Vagina (tissue), 2 donors: ENCODE results near the gene PRDM2. TPM values are rescaled to one million over a fixed set of nuclear protein-coding genes. Genes with fewer than 3 reads are reported as not detected.

ENCODE experiments used
- DNase-seq, 2 donors: peaks; one replicate each; pipeline ENCODE4 v3.0.0-alpha.2; 2017; ENCODE audit errors: extremely low spot score in 2 of 2
- H3K27ac ChIP-seq: fragments of 200-600 bp; sonication (generic); one replicate; pipeline ENCODE4 v1.5.1; 2019
- H3K27me3 ChIP-seq: fragments of 200-600 bp; sonication (generic); one replicate; pipeline ENCODE4 v1.5.1; 2019
- H3K36me3 ChIP-seq, 2 donors: fragments of 200-600 bp; sonication (generic); one replicate each; pipeline ENCODE4 v1.5.1; 2017 to 2019
- H3K4me1 ChIP-seq: fragments of 200-600 bp; sonication (generic); one replicate; pipeline ENCODE4 v1.5.1; 2019
- H3K4me3 ChIP-seq, 2 donors: fragments of 200-600 bp; sonication (generic); 1 replicate in 1 of 2; 2 replicates in 1 of 2; pipeline ENCODE4 v1.5.1; 2016 to 2019
- H3K9me3 ChIP-seq: fragments of 200-600 bp; sonication (generic); one replicate; pipeline ENCODE4 v1.5.1; 2019
- POLR2A ChIP-seq, 2 donors: fragments of 450-650 bp; IDR thresholded peaks; one replicate each; pipeline ENCODE4 v1.6.1; 2017; ENCODE audit warnings: antibody characterized with exemption in 2 of 2, mild to moderate bottlenecking in 2 of 2, moderate library complexity in 2 of 2
- POLR2AphosphoS5 ChIP-seq, 2 donors: sonication (generic); formaldehyde crosslinking; IDR thresholded peaks; one replicate each; pipeline ENCODE4 v1.9.0; 2017; ENCODE audit warnings: antibody characterized with exemption in 2 of 2, mild to moderate bottlenecking in 2 of 2, low read depth in 1 of 2; ENCODE audit not compliant: insufficient read depth in 1 of 2
- intact Hi-C: fragments of 100-400 bp; cut with DNase I; formaldehyde crosslinking; loops from one replicate; pipeline ENCODE4 v1.15.1; 2023
- total RNA-seq: library from RNA; depleted of rRNA; stranded (reverse); fragments of >200 nt; gene quantifications from one replicate; pipeline ENCODE4 v1.2.3, GENCODE V29; 2016
- TF ChIP-seq, protein P1 (sequence below), 3 experiments: fragments of 450-650 bp in 2 of 3; fragments of 200-600 bp in 1 of 3; sonication (generic) in 1 of 3; IDR thresholded peaks; one replicate each; pipeline ENCODE4 v1.5.1; 2017 to 2019; ENCODE audit warnings: antibody characterized with exemption in 3 of 3, mild to moderate bottlenecking in 2 of 3, moderate library complexity in 2 of 3

Gene PRDM2
- total RNA-seq, 1 donor from 2014 or later = 56.2 TPM

DNA sequence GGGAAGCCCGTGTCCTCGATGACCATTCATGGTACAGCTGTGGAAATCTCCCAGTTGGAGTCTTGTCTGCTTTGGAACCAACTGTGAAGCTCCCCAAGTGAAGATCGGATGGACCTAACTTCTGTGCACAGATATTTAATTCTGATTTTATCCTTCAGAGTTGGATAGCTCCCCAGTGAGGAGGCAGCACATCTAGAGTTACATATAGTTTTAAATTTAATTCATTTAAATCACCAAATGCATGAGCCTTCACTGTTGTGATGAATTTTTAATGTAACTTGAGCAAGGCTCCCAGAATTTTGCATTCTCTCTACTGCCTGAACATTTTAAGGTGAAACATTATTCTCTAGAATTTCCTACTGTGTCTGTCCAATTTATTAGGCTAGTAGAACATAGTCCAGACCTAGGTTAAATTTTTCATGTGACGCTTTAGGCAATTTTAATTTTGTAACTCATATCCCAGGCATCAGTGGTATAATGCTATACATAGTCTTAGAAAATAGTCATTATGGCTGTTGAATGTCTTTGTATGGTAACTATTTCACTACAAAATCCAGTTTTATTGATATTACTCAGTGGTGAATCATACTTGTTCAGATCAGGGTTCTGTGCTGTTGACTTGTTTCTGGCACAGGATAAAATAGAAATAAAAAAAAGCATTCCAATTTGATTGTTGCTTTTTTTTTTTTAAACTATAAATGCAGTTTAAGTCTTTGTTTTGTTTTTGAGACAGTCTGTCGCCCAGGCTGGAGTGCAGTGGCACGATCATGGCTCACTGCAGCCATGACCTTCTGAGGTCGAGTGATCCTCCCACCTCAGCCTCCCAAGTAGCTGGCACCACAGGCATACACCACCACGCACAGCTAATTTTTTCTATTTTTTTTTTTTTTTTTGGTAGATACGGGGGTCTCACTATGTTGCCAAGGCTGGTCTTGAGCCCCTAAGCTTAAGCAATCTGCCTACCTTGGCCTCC lies 66.9 kb downstream of the PRDM2 start:
- TF ChIP-seq, protein P1, sequence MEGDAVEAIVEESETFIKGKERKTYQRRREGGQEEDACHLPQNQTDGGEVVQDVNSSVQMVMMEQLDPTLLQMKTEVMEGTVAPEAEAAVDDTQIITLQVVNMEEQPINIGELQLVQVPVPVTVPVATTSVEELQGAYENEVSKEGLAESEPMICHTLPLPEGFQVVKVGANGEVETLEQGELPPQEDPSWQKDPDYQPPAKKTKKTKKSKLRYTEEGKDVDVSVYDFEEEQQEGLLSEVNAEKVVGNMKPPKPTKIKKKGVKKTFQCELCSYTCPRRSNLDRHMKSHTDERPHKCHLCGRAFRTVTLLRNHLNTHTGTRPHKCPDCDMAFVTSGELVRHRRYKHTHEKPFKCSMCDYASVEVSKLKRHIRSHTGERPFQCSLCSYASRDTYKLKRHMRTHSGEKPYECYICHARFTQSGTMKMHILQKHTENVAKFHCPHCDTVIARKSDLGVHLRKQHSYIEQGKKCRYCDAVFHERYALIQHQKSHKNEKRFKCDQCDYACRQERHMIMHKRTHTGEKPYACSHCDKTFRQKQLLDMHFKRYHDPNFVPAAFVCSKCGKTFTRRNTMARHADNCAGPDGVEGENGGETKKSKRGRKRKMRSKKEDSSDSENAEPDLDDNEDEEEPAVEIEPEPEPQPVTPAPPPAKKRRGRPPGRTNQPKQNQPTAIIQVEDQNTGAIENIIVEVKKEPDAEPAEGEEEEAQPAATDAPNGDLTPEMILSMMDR (IDR thresholded peaks at IDR 0.05) = no peak
- TF ChIP-seq POLR2AphosphoS5 (IDR thresholded peaks at IDR 0.05; ENCODE audit: insufficient read depth in 1 of 2, low read depth in 1 of 2) = peak in 1 of 2 donors; percentile 24
- Histone ChIP-seq H3K36me3 (no peaks in the 10 kb centered on the region), H3K4me1 (peaks cover 67% of the 10 kb centered on the region), H3K4me3 (no peak overlapping the region), H3K9me3 (no peaks in the 10 kb centered on the region), H3K27ac (peak overlapping the region; percentile 62), H3K27me3 (no peaks in the 10 kb centered on the region)
- no peak for DNase-seq
- intact Hi-C loops = no loop called here

DNA sequence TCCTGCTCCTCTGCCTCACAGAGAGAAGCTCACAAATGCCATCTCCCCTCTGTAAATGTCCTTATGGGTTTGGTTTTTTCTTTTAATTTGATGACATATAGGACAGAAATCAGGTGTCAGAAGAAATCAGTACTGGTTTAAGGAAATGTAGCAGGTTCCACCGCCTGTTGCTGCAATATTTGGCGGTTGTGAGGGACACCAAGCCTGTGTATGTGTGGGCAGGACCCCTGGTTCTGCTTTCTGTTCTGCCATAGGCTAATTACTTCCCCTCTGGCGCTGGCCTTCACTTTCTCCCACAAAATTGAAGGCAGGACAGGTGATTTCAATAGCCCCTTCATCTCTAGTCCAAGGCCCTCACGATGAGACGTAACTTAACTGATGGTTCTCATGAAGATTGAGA lies 69.2 kb downstream of the PRDM2 start:
- peaks cover 49% of the 10 kb centered on the region for H3K4me1 ChIP-seq
- H3K4me3 ChIP-seq = no peak overlapping the region
- no peaks in the 10 kb centered on the region for H3K9me3 ChIP-seq
- no peaks in the 10 kb centered on the region for H3K27me3 ChIP-seq
- no peak overlapping the region for H3K27ac ChIP-seq
- H3K36me3 ChIP-seq = peaks cover 0 to 7% of the 10 kb centered on the region in 2 donors
- intact Hi-C loops = no loop called here
- TF ChIP-seq, protein P1 (IDR thresholded peaks at IDR 0.05) = no peak
- TF ChIP-seq POLR2A (IDR thresholded peaks at IDR 0.05) (no peak), POLR2AphosphoS5 (IDR thresholded peaks at IDR 0.05; ENCODE audit: insufficient read depth in 1 of 2, low read depth in 1 of 2) (no peak)
- DNase-seq = no peak

DNA sequence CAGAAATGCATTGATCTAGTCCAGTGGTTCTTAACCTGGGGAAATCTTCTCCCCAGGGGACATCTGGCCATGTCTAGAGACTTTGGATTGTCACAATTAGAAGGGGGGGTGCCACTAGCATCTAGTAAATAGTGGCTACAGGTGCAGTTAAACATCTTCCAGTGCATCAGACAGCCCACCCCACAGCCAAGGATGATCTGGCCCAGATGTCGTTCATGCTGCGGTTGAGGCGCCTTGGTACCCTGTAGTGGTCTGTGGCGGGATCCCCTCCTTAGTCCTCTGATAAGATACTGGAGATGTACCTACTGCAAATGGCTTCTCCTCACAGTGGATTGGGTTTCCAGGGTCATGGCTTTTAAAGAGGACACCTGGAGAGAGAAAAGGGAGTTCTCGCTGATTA lies 69.8 kb downstream of the PRDM2 start:
- H3K27ac ChIP-seq = no peak overlapping the region
- TF ChIP-seq POLR2A (IDR thresholded peaks at IDR 0.05) (no peak), POLR2AphosphoS5 (IDR thresholded peaks at IDR 0.05; ENCODE audit: insufficient read depth in 1 of 2, low read depth in 1 of 2) (no peak)
- TF ChIP-seq, protein P1 (IDR thresholded peaks at IDR 0.05) = no peak

DNA sequence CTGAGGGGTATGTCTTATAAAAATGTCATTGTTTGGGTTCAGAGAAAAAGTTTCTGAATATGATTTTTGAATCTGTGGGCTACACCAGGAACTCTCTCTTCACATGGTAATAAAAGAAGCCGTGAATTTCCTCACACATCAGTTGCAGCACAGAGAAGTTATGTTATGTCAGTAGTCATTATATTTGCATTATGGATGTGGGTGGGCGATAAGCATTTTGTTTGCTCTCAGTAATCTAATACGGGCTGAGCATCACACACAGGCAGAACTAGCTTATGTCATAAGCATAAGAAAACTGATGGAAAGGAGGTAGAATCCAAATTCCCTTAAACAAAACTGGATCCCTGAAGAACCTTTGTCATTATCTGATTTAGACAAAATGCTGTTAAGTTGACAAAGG lies 70.8 kb downstream of the PRDM2 start:
- intact Hi-C loops = no loop called here
- Histone ChIP-seq H3K27me3 (no peaks in the 10 kb centered on the region), H3K36me3 (peaks cover 0 to 12% of the 10 kb centered on the region in 2 donors), H3K27ac (no peak overlapping the region), H3K4me3 (no peak overlapping the region), H3K4me1 (peaks cover 41% of the 10 kb centered on the region), H3K9me3 (no peaks in the 10 kb centered on the region)
- DNase-seq = no peak
- TF ChIP-seq POLR2AphosphoS5 (IDR thresholded peaks at IDR 0.05; ENCODE audit: insufficient read depth in 1 of 2, low read depth in 1 of 2) (no peak), POLR2A (IDR thresholded peaks at IDR 0.05) (no peak)
- TF ChIP-seq, protein P1 (IDR thresholded peaks at IDR 0.05) = no peak

More for the DNA sequence above, 69.8 kb downstream of the PRDM2 start:
- peak in 1 of 2 donors; percentile 62 for DNase-seq
- H3K36me3 ChIP-seq = peaks cover 0 to 7% of the 10 kb centered on the region in 2 donors
- intact Hi-C loops = no loop called here
- H3K9me3 ChIP-seq = no peaks in the 10 kb centered on the region
- no peak overlapping the region for H3K4me3 ChIP-seq
- H3K4me1 ChIP-seq = peaks cover 43% of the 10 kb centered on the region
- no peaks in the 10 kb centered on the region for H3K27me3 ChIP-seq

DNA sequence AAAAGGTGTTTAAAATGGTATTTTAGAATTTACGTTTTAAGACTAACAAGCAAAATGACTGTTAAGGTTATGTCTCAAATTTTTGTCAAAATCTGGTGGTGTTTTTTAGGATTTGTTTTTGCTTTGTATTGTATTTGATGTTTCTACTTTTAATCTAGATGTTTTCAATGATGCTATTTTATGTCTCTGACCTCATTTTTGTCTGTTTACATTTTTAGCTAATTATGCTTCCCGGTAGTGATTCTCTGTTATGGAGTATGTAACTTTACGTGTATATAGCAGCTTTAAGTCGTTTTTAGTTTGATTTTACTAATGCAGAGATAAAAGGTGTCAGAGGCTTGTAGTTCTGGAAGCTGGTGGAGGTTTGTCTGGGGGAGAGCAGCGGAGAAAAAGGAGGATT lies 71.8 kb downstream of the PRDM2 start:
- no peaks in the 10 kb centered on the region for H3K27me3 ChIP-seq
- H3K9me3 ChIP-seq = no peaks in the 10 kb centered on the region
- H3K4me3 ChIP-seq = no peak overlapping the region
- H3K4me1 ChIP-seq = peaks cover 41% of the 10 kb centered on the region
- intact Hi-C loops = no loop called here
- no peak for DNase-seq
- H3K36me3 ChIP-seq = peaks cover 0 to 17% of the 10 kb centered on the region in 2 donors
- TF ChIP-seq POLR2A (IDR thresholded peaks at IDR 0.05) (no peak), POLR2AphosphoS5 (IDR thresholded peaks at IDR 0.05; ENCODE audit: insufficient read depth in 1 of 2, low read depth in 1 of 2) (no peak)
- TF ChIP-seq, protein P1 (IDR thresholded peaks at IDR 0.05) = no peak
- H3K27ac ChIP-seq = no peak overlapping the region
